GM03348 (cell line): ENCODE results near the gene NEGR1.

ENCODE experiments used
- DNase-seq: peaks from one replicate; pipeline ENCODE4 v3.0.0; 2012; ENCODE audit warnings: low spot score

The NEGR1 gene

GRCh38 chr1:71778940-71779339 is 503.4 kb downstream of the NEGR1 start:
- no peak for DNase-seq

DNA sequence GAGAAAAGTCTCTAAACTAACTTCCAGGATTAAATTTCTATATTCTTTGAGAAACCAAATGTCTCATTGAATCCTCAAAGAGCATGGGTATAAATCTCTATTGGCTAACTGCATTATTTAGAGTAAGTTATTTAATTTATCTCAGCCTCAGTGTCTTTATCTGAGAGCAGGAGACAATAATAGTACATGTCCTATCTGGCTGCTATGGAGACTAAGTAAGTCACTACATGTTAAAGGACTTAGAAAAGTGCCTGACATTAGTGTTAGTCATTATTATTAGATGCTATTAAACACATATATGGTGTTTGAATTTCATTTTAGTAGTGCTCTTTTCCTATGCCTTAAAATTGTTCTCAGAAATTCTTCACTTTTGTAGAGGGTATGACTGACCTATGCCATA is 505.2 kb downstream of the NEGR1 start:
- no peak for DNase-seq

GRCh38 chr1:71774705-71775104 is 507.6 kb downstream of the NEGR1 start:
- no peak for DNase-seq

DNA sequence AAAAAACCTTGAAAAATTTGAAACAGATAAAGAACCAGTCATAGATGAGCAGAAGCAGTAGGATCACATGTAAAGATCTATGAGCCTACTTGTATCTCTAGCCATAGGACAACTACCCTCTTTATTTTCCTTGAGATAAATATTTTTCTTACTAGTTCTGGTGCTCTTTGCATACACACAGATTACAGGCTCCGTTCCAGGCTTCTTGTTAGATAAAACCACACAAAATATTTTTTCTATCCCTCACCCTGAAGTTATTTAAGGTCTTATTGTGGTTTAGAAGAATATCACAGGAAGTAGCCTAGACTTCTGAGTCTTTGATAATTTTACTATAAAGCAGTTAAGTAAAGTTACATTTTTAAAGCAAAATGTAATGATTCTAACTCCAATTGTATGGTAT is 512.2 kb downstream of the NEGR1 start:
- DNase-seq = peak; percentile 45

DNA sequence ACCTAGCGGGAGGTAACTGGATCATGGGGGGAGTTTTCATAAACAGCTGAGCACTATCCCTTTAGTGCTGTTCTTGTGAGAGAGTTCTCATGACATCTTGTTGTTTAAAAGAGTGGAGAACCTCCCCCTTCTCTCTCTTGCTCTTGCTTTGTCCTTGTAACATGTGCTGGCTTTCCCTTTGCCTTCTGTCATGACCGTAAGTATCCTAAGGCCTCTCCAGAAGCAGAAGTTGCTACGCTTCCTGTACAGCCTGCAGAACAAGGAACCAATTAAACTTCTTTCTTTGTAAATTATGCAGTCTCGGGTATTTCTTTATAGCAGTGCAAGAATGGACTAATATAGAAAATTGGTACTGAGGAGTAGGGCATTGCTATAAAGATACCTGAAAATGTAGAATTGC is 515.6 kb downstream of the NEGR1 start:
- no peak for DNase-seq

GRCh38 chr1:71762514-71763255 is 519.7 kb downstream of the NEGR1 start:
- no peak for DNase-seq

- no peak for DNase-seq
Observed at GRCh38 chr1:71755441-71755840, 526.9 kb downstream of the NEGR1 start.

GRCh38 chr1:71753746-71754145 is 528.6 kb downstream of the NEGR1 start:
- DNase-seq = no peak

- peak; percentile 5 for DNase-seq
Observed at GRCh38 chr1:71745326-71745725, 537.0 kb downstream of the NEGR1 start.

DNA sequence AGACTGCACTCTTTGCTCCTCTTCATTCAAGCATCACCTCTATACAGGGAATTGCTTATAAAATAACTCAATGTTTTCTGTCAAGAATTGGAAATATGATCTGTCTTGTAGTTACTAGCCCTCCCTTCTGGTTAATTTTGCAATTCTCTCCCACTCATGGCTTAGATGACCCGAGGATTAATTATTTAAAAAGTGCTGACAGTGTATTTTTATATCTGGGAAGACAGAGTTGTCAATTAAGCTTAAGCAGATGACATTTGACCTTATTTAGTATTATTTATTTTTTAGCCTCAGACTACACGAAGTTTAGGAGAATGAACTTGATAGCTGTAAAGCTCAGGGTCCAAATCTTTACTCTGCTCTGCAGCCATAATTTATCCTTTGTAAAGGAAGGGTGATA is 538.5 kb downstream of the NEGR1 start:
- no peak for DNase-seq

GRCh38 chr1:71738910-71739309 is 543.4 kb downstream of the NEGR1 start:
- no peak for DNase-seq

DNA sequence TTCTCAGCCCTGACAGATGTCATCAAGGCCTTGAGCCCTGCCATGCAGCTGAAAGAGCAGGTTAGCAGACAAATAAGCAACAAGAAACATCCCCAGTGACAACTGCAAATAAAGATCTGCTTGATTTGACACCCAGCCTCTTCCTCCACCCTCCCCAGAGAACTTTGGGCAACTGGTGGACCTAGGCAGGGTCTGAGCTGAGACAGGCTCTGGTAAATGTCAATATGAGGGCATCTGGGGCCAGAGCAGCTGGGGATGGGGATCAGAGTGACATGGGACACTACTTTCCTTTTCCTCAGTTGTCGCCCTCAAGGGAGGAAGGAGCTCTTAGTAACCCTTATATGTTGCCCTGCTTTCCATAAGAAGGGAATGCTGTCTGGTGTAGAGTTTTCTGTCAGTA is 544.1 kb downstream of the NEGR1 start:
- DNase-seq = no peak

- no peak for DNase-seq
Observed at GRCh38 chr1:71737768-71738167, 544.6 kb downstream of the NEGR1 start.

DNA sequence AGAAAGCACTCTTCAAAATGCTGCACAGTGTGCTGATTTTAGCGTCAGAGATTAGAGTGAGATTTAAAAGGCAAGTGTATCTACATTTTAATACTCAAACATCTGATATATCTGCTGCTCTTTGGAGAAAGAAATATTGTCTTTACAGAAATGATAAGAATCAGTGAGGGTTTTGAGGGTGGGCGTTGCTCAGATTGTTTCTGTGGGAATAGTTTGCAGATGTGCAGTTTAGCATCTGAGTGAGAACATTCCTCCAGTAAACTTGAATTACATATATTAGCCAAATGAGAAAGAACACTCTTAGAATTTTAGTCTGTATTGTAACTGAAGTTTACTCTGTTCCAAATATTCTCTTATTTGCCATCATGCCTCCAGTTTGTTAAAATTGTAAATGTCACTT is 549.2 kb downstream of the NEGR1 start:
- no peak for DNase-seq

DNA sequence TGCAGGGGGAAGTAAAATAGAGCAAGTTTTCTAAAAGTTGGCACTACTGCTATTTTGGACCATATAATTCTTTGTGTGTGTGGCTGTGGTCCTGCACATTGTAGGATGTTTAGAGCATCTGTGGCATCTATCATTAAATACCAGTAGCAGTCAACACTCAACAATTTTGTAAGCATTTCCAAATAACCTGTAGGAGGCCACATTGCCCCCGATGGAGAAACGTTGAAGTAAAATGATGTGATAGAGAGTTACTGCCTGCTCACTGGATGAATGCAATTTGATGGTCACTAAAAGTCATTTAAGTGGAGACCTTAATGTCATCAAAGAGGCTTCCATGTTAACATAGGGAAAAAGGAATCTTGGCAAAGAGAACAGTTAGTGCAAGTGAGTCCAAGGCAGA is 560.8 kb downstream of the NEGR1 start:
- DNase-seq = no peak

DNA sequence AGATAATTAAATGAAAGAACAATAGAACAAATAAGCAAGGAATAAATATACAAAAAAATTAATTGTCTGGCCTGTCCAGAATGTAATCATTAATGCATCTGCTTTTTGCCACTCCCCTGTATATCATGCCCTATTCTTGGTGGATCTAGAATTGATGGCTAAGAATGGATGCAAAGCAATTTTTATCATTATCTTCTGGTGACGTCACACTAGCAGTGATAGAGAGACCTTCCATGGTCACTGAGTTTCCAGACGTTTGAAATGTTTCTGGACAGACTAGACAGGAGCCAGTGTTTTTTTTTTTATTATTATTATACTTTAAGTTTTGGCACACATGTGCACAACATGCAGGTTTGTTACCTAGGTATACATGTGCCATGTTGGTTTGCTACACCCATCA is 563.0 kb downstream of the NEGR1 start:
- no peak for DNase-seq

- peak; percentile 5 for DNase-seq
Observed at GRCh38 chr1:71717186-71717585, 565.2 kb downstream of the NEGR1 start.

DNA sequence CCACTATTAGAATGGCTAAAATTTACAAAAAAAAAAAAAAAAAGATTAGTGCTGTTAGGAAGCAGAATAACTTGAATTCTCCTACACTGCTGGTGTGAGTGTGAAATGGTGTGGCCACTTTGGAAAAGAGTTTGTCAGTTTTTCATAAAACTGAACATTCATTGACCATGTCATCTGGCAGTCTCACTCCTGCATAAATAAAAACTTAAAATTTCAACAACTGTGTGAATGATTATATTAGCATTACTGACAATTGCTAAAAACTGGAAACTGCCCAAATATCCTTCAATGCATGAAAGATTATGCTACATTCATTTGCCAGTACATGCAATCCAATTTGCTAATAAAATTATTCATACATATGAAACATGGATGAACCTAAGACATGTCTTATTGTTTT is 570.9 kb downstream of the NEGR1 start:
- no peak for DNase-seq

DNA sequence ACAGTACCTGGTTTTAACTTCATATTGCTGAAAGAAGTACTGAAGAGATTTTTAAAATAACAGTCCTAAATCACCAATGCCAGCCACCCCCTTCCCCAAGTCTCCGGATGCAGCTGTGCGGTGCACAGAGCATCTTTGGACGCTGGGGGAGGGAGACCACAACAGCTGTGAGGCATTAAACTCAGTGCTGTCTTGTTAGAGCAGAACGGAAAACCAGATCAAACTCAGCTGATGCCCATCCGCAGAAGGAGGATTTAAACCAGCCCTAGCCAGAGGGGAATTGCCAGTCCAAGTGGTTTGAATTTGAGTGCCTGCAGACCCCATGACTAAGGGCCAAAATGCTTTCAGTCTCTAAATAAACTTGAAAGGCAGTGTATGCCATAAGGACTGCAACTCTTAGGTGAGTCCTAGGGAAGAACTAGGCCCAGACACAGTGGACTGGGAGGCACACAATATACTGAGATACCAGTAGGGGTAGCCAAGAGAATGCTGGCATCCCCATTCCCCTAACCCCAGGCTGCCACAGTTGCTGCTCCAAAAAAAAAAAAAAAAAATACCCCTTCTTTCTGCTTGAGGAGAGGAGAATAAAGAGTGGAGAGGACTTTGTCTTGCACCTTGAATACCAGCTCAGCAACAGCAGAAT is 576.2 kb downstream of the NEGR1 start:
- no peak for DNase-seq

DNA sequence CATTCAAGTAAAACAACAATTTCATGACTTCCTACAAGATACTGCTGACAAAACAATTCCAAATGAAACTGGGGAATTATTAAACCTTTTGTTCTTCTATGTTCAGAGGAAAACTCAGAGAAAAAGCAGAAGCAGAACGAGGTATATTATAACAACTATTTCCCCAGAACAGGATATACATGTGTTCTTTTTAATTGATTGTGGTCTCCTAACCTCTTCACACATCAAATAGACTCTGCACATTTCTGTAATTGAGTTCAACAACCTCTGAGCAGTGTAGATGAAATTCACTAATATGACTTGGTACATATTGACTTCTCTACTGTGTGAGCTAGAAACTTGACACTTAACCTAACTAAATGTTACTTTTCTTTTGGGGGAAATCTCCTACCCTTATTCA is 584.2 kb downstream of the NEGR1 start:
- DNase-seq = no peak

DNA sequence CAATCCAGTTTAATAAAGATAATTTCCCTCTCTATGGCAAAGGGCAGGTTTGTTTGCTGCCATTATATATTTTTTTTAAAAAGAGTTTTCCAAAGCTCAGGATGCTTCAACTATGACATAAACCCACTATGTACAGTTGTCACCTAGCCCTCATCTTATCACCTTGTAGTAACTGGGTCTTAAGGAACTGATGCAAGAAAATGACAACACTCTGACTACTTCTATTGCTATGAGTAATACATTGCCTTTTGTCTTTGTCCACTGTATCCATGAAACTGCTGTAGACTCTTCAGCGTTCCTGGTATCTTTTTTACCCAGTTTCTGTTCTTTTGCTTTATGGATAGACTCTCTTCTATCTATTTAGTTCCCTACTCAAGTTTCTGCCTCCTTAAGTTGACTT is 586.5 kb downstream of the NEGR1 start:
- DNase-seq = no peak

DNA sequence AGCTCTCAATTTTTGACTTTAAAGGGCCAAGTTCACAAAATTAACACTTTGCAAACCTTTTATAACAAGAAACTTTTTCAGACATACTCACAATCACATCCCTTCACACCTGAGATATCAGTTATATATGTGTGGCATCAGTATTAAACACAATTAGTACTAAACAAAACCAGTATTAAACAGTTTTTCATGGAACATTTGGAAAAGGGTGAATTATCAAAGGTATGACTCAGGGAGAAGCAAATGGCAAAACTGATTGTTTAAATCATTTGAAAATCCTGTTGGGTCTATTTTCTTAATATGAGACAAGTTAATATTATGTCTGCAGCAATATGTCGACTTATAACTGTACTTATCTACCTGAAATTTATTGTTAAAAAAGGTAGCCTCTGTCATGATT is 587.3 kb downstream of the NEGR1 start:
- DNase-seq = no peak

- no peak for DNase-seq
Observed at GRCh38 chr1:71693581-71693980, 588.8 kb downstream of the NEGR1 start.

DNA sequence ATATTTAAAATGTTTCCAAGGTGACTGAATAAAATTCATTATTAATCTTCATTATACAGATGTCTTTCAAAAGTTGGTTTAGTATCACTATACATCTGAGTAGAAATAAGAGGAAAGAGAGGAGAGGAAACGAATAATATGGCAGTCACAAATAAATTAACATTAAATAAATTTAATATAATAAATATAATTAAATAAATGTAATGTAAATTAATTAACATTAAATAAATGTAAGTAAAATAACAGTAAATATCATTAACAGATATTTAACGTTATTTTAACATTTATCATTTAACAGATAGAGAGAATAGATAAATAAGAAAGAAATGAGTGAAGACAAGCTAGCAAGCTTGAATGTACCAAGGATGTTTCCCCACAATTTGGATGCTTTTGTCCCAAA is 592.7 kb downstream of the NEGR1 start:
- DNase-seq = no peak
